Measurements from ENCODE around the gene SNX32. TPM values are rescaled to one million over a fixed set of nuclear protein-coding genes. Genes with fewer than 3 reads are reported as not detected.

The SNX32 gene
- total and polyA plus RNA-seq, 2 experiments from 2014 or later = 5.9 to 13.2 TPM

DNA sequence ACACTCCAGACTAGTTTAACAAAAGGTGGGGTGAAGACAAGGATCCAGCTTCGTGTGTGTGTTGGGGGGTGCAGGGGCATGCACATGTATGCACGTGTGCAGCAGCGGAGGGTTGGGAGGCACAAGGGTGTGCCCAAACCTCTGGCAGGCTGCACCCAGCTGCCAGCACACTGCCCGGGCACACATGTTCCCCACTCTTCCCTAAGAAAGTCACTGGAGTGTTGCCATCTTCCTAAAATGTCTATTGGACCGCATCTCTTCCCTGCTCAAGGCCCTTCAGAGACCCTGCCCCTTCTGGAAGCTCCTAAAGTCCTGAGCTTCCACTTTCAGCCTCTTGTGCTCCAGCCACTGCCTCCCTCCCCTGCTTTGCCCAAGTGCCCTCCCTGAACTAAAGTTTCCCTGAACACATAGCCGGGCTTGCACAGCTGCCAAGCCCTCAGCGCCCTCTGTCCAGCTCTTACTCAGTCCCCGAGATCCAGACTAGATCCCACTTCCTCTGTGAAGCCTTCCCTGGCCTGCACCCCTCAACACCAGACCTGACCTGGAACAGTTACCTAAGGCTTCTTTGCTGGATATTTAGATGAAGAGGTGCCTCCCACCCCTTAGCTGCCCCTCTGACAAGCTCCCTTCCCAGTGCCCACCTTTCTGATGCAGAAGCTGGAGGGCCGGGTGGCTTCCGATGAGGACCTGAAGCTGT is 18.2 kb downstream of the SNX32 start:
- Histone ChIP-seq H3K27ac (peak overlapping the region; percentile 14), H3K36me3 (peaks cover 33% of the 10 kb centered on the region), H3K27me3 (no peaks in the 10 kb centered on the region), H3K4me1 (ENCODE audit: low read depth) (peaks cover 5% of the 10 kb centered on the region), H3K9me3 (ENCODE audit: low read depth) (no peaks in the 10 kb centered on the region), H3K4me3 (no peak overlapping the region)
- TF ChIP-seq CTCF (IDR thresholded peaks at IDR 0.05; ENCODE audit: low read depth, low read length) = no peak
- no peak for DNase-seq (ENCODE audit: low read depth in 1 of 2, low spot score in 1 of 2)

DNA sequence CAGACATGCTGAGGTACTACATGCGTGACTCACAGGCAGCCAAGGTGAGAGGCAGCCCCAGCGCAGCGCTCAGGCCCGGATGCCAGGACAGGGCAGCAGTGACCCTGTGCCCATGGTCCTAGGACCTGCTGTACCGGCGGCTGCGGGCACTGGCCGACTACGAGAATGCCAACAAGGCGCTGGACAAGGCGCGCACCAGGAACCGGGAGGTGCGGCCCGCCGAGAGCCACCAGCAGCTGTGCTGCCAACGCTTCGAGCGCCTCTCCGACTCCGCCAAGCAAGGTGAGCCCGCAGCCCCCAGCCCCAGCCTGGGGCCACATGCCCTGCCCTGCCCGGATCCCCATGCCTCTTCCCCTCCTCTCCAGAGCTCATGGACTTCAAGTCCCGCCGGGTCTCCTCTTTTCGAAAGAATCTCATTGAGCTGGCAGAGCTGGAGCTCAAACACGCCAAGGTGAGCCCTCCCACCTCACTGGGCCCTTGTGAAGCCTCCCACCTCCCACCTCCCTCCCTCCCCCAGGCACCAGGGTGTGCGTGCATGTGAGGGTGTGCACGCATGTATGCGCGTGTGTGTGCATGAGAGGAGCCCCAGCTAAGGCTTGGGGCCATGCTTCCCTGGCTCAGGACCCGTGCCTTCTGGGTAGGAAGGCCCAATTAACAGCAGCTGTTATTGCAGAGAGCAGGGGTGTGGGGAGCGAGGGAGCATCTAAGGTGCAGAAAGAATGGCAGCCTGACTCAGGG is 18.9 kb downstream of the SNX32 start:
- peak overlapping the region; percentile 14 for H3K27ac ChIP-seq
- no peak for DNase-seq (ENCODE audit: low read depth in 1 of 2, low spot score in 1 of 2)
- H3K27me3 ChIP-seq = no peaks in the 10 kb centered on the region
- H3K4me3 ChIP-seq = no peak overlapping the region
- no peaks in the 10 kb centered on the region for H3K9me3 ChIP-seq (ENCODE audit: low read depth)
- peaks cover 33% of the 10 kb centered on the region for H3K36me3 ChIP-seq
- H3K4me1 ChIP-seq (ENCODE audit: low read depth) = peaks cover 5% of the 10 kb centered on the region
- no peak for TF ChIP-seq CTCF (IDR thresholded peaks at IDR 0.05; ENCODE audit: low read depth, low read length)

DNA sequence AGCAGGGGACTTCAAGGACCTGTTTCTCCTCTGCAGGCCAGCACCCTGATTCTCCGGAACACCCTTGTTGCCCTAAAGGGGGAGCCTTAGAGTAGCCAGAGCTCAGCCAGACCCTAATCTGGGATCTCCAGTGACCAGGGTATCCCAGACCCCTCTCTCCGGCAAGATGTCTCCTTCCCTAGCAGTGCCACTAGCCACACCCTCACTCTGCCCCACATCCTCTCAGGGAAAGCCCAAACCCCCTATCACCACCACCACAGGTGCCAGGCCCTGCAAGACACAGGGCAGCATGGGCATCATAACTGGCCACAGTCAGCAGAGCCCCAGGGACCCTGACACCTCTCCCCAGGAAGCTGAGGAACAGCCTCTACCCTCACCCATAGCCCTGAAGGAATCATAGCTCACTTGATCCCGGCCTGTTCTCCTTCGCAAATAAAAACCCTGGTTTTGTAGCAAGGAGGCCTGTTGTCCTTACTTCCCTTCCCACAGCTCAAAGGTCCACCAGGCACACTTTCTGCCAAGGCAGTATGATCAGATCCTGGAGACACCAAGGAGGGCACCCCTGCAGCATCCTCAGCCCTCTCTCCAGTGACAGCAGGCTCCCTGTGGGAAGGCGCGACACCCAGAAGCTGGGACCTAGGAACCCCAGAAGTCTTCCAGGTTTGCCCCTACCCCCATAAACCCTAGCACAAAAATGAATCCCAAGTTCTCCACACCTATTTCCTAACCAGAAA is 19.6 kb downstream of the SNX32 start:
- DNase-seq (ENCODE audit: low read depth in 1 of 2, low spot score in 1 of 2) = no peak
- peaks cover 5% of the 10 kb centered on the region for H3K4me1 ChIP-seq (ENCODE audit: low read depth)
- no peaks in the 10 kb centered on the region for H3K9me3 ChIP-seq (ENCODE audit: low read depth)
- H3K4me3 ChIP-seq = no peak overlapping the region
- H3K27me3 ChIP-seq = no peaks in the 10 kb centered on the region
- H3K27ac ChIP-seq = no peak overlapping the region
- peak; percentile 10 for TF ChIP-seq CTCF (IDR thresholded peaks at IDR 0.05; ENCODE audit: low read depth, low read length)
- H3K36me3 ChIP-seq = peaks cover 33% of the 10 kb centered on the region

DNA sequence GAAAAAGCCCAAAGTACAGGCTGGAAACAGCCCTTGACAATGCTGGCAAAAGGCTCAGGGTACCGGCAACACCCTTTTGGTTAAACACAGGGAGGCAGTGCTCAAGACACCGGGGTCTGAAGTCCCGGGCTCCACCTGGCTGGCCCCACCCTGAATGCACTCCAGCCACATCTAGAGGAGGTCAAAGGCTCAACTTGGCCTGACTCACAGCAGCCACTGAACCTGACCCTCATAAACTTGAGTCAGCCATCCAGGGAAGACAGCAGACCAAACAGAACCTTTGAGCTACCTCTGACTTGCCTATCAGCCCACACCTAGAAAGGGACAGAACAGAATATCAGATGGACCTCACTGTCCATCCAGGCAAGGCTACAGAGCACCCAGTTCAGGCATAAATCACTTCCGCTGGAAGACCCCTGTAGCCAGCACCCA is 20.4 kb downstream of the SNX32 start:
- Histone ChIP-seq H3K9me3 (ENCODE audit: low read depth) (no peaks in the 10 kb centered on the region), H3K36me3 (peaks cover 33% of the 10 kb centered on the region), H3K27ac (no peak overlapping the region), H3K4me1 (ENCODE audit: low read depth) (peaks cover 5% of the 10 kb centered on the region), H3K4me3 (no peak overlapping the region), H3K27me3 (no peaks in the 10 kb centered on the region)
- DNase-seq (ENCODE audit: low read depth in 1 of 2, low spot score in 1 of 2) = no peak
- no peak for TF ChIP-seq CTCF (IDR thresholded peaks at IDR 0.05; ENCODE audit: low read depth, low read length)

DNA sequence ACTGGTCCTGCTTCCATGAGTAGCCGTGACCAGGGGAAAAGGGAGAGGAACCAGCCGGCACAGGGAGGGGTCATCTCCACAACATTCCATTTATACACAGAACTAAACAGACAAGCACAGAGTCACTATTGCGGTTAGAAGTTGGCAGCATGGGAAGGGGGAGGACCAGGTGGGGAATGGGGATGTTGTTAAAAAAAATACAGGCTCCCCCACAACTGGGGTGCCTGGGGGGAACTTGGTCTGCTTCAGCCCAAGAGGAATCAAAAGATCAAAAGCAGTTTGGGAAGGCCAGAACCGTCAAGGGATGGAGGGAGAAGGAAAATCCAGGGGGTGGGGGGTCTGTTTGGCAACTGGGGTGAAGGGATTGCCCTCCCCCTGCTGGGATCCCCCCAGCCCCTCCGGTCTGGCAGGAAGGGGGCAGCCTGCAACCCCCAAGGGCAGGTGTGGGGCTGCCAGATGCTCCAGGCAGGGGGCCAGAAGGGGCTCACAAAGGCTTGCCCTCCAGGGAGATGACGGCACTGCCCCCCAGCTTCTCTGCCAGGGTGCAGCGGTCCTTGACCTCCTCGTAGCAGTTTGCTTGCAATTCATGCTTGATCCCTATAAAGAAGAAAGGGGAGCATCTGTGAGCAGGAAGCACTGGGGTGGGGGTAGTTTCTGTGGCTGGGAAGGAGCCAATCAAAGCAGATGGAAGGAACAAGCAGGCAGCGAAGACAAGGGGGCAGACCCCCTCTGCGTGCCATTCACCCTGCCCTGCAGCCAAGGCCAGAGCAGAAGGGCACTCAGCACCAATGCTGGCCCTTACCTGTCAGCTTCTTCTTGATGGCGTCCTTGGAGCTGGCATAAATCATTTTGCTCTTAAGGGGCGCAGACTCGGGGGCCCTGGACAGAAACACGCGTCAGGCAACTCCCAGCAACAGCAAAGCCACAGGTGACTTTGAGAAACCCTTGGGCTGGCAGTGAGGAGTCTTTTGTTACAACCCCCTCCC is 21.4 kb downstream of the SNX32 start:
- Histone ChIP-seq H3K27me3 (no peaks in the 10 kb centered on the region), H3K27ac (no peak overlapping the region), H3K4me1 (ENCODE audit: low read depth) (peaks cover 7% of the 10 kb centered on the region), H3K9me3 (ENCODE audit: low read depth) (no peaks in the 10 kb centered on the region), H3K36me3 (peaks cover 33% of the 10 kb centered on the region), H3K4me3 (no peak overlapping the region)
- TF ChIP-seq CTCF (IDR thresholded peaks at IDR 0.05; ENCODE audit: low read depth, low read length) = no peak
- DNase-seq (ENCODE audit: low read depth in 1 of 2, low spot score in 1 of 2) = no peak
